Measurements from ENCODE around the gene PHF21A. TPM values are rescaled to one million over a fixed set of nuclear protein-coding genes. Genes with fewer than 3 reads are reported as not detected.

Gene PHF21A
- total and polyA plus RNA-seq, 2 of the 8 experiments (the other 6 are each of a cell fraction or from before 2014, with no cell fraction given) = 17.6 to 40.3 TPM

DNA sequence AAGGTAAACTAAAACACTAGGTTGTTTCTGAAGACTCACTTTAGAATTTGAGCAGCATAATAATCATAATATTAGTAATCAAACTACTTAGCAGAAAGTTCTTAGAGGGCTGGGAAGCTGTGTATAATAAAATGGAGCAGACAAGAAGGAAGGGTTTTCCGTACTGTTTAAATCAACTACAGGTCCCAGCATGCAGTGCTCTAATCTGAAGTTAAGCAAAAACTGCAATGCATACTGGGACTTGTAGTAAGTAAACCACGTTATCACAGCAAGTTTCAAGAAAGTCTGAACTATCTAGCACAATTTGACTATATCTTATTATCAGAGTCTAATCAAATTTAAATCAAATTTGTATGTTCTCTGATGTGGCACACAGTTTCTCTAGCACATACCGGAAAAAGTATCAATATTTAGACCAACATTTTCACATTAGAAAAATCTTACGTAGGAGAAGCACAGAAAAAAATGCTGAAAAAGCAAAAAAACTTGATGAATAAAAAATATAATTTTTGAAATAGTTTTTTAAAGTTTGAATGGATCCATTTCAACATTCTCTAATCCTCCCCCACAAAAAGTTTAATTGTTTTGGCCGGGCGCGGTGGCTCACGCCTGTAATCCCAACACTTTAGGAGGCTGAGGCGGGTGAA, 8.2 kb downstream of the PHF21A start (continued):
- TF ChIP-seq, protein P1, sequence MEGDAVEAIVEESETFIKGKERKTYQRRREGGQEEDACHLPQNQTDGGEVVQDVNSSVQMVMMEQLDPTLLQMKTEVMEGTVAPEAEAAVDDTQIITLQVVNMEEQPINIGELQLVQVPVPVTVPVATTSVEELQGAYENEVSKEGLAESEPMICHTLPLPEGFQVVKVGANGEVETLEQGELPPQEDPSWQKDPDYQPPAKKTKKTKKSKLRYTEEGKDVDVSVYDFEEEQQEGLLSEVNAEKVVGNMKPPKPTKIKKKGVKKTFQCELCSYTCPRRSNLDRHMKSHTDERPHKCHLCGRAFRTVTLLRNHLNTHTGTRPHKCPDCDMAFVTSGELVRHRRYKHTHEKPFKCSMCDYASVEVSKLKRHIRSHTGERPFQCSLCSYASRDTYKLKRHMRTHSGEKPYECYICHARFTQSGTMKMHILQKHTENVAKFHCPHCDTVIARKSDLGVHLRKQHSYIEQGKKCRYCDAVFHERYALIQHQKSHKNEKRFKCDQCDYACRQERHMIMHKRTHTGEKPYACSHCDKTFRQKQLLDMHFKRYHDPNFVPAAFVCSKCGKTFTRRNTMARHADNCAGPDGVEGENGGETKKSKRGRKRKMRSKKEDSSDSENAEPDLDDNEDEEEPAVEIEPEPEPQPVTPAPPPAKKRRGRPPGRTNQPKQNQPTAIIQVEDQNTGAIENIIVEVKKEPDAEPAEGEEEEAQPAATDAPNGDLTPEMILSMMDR (IDR thresholded peaks at IDR 0.05; ENCODE audit: control extremely low read depth in 1 of 3, insufficient read depth in 1 of 3, low read depth in 1 of 3, low read length in 3 of 3) = no peak
